Uterus (tissue), 4 donors: ENCODE measurements around the gene CUL4B. TPM values are rescaled to one million over a fixed set of nuclear protein-coding genes. Genes with fewer than 3 reads are reported as not detected.

Source experiments
- small RNA-seq: library from RNA; depleted of rRNA; stranded (forward); fragments of <200 nt; gene quantifications from one replicate; pipeline ENCODE3, GENCODE V24; 2016
- total RNA-seq, 4 donors: library from RNA; depleted of rRNA in 3 of 4; stranded (reverse); fragments of >200 nt in 3 of 4; gene quantifications; one replicate each; pipeline versions ENCODE4 v1.1.0 to v1.2.4, GENCODE V29; 2014 to 2023
- donor health status: DM: yes; HTN: yes; CAD: no.

CUL4B gene
- total RNA-seq, 4 donors from 2014 or later: 29.2 to 88.1 (median 44.0) TPM

Small RNAs within 50 kb of the gene (small RNA-seq; reads per million reads assigned to genes)
- gene RNU7-37P: not detected

Other genes with a start within 250 kb of the CUL4B start
- gene TMEM255A, start 249.5 kb downstream of the CUL4B start, total RNA-seq: 1 to 10 TPM in 3 of 4 donors, under 1 TPM in 1; 0.51 to 5.7 (median 1.6) TPM
- not detected for gene ATP1B4, start 198.9 kb downstream of the CUL4B start, total RNA-seq
- 100 to 1,000 TPM in 1 of 4 donors, 10 to 100 TPM in 3; 44.4 to 155 (median 81.8) TPM for gene LAMP2, start 91.7 kb downstream of the CUL4B start, total RNA-seq
- gene MCTS1, start 43.1 kb upstream of the CUL4B start, total RNA-seq: 10 to 100 TPM in 3 of 4 donors, 1 to 10 TPM in 1; 9.0 to 36.1 (median 22.6) TPM
- gene C1GALT1C1, start 69.1 kb upstream of the CUL4B start, total RNA-seq: 10 to 100 TPM in 3 of 4 donors, 1 to 10 TPM in 1; 5.4 to 39.3 (median 18.0) TPM